Measurements from ENCODE around the gene NCR2. TPM values are rescaled to one million over a fixed set of nuclear protein-coding genes. Genes with fewer than 3 reads are reported as not detected.

Gene NCR2
- total and polyA plus RNA-seq, 9 of the 15 experiments (the other 6 are each of a cell fraction or from before 2014, with no cell fraction given), result not detected

- TF ChIP-seq ARID3B (CRISPR knock-in tag; IDR thresholded peaks at IDR 0.05; ENCODE audit: borderline replicate concordance), result no peak
- no peak for TF ChIP-seq HMGXB4 (CRISPR knock-in tag; IDR thresholded peaks at IDR 0.05)
- no peak for TF ChIP-seq ZBTB49 (CRISPR knock-in tag; IDR thresholded peaks at IDR 0.05; ENCODE audit: borderline replicate concordance)
- TF ChIP-seq ZNF316 (IDR thresholded peaks at IDR 0.05), result peak; percentile 36; the same call in 1 of the 2 replicates
- TF ChIP-seq ZFP1 (CRISPR knock-in tag; IDR thresholded peaks at IDR 0.05), result no peak
- no peak for TF ChIP-seq EP400 (IDR thresholded peaks at IDR 0.05)
- TF ChIP-seq GTF2A2 (tag; IDR thresholded peaks at IDR 0.05), result no peak
- TF ChIP-seq ARNT (IDR thresholded peaks at IDR 0.05), result no peak
- no peak for TF ChIP-seq HIVEP1 (CRISPR knock-in tag; IDR thresholded peaks at IDR 0.05)
- TF ChIP-seq HDAC6 (IDR thresholded peaks at IDR 0.05; ENCODE audit: low read depth, low read length), result no peak
- no peak for TF ChIP-seq ILF3 (IDR thresholded peaks at IDR 0.05; ENCODE audit: borderline replicate concordance)
- TF ChIP-seq ZKSCAN1 (IDR thresholded peaks at IDR 0.05; ENCODE audit: low read depth, low read length), result no peak
- no peak for TF ChIP-seq BCOR (IDR thresholded peaks at IDR 0.05)
- TF ChIP-seq ZNF655 (CRISPR knock-in tag; IDR thresholded peaks at IDR 0.05), result no peak
- TF ChIP-seq LEF1 (IDR thresholded peaks at IDR 0.05), result no peak
- TF ChIP-seq TSHZ1 (CRISPR knock-in tag; IDR thresholded peaks at IDR 0.05), result no peak
- TF ChIP-seq NFE2 (IDR thresholded peaks at IDR 0.05; ENCODE audit: low read depth), result peak; percentile 42; the same call in 1 of the 2 replicates
- peak; percentile 33; the same call in 1 of the 2 replicates for TF ChIP-seq MAFG (tag; conservative IDR thresholded peaks at IDR 0.05)
- TF ChIP-seq KDM2B (CRISPR knock-in tag; IDR thresholded peaks at IDR 0.05), result no peak
Measured at GRCh38 chr6:41355952-41356351, 20.5 kb downstream of the NCR2 start (continued).
